K562 (cell line): Measurements from ENCODE around the gene NES. TPM values are rescaled to one million over a fixed set of nuclear protein-coding genes. Genes with fewer than 3 reads are reported as not detected.

Experiments used
- BRD9 ChIP-seq: fragments of 450-650 bp; IDR thresholded peaks from 2 replicates; pipeline ENCODE4 v1.6.1; 2018; ENCODE audit warnings: low read depth; ENCODE audit not compliant: partially characterized antibody
- BRF1 ChIP-seq: IDR thresholded peaks from 3 replicates; pipeline ENCODE4 v1.6.1; 2011; ENCODE audit warnings: borderline replicate concordance, mild to moderate bottlenecking; ENCODE audit not compliant: insufficient read length; ENCODE audit errors: extremely low read depth
- EGR1 ChIP-seq: fragments of 450-650 bp; conservative IDR thresholded peaks from 2 replicates; pipeline ENCODE4 v1.6.1; 2017; ENCODE audit warnings: mild to moderate bottlenecking
- ELF2 ChIP-seq: fragments of 250-450 bp; sonication (Bioruptor Pico); IDR thresholded peaks from 2 replicates; pipeline ENCODE4 v1.5.0; 2021; ENCODE audit warnings: mild to moderate bottlenecking
- EP300 ChIP-seq: IDR thresholded peaks from 2 replicates; pipeline ENCODE4 v1.6.1; 2012; ENCODE audit warnings: low read length, improper control_type of control experiment
- EZH2 ChIP-seq: IDR thresholded peaks from 2 replicates; pipeline ENCODE4 v1.6.1; 2012; ENCODE audit warnings: low read depth, mild to moderate bottlenecking, inconsistent platforms, low read length, borderline replicate concordance
- HDAC1 ChIP-seq, 2 experiments: fragments of 450-650 bp; IDR thresholded peaks; 2 replicates each; pipeline ENCODE4 v1.6.1; 2016 to 2017; ENCODE audit warnings: inconsistent platforms in 1 of 2, mild to moderate bottlenecking in 1 of 2, moderate library complexity in 1 of 2
- HDAC6 ChIP-seq: IDR thresholded peaks from 2 replicates; pipeline ENCODE4 v1.6.1; 2012; ENCODE audit warnings: low read depth, mild to moderate bottlenecking, control low read depth, inconsistent platforms, low read length, moderate library complexity
- HNRNPLL ChIP-seq: fragments of 200-400 bp; formaldehyde crosslinking; IDR thresholded peaks from 2 replicates; pipeline ENCODE4 v1.6.1; 2017; ENCODE audit warnings: low read length, low read depth, mild to moderate bottlenecking; ENCODE audit not compliant: poor library complexity, severe bottlenecking
- JUN ChIP-seq, 2 experiments: sonication (generic) in 1 of 2; formaldehyde crosslinking in 1 of 2; IDR thresholded peaks; 2 replicates each; pipeline versions ENCODE4 v1.6.1 to v1.8.0; 2012 to 2022; ENCODE audit warnings: borderline replicate concordance in 2 of 2, mild to moderate bottlenecking in 2 of 2, improper control_type of control experiment in 1 of 2, low read depth in 1 of 2, low read length in 1 of 2, missing genetic modification reagents in 1 of 2
- L3MBTL2 ChIP-seq: fragments of 450-650 bp; IDR thresholded peaks from 2 replicates; pipeline ENCODE4 v1.6.1; 2016; ENCODE audit warnings: mild to moderate bottlenecking, moderate library complexity
- MYBL2 ChIP-seq, 2 experiments: fragments of 450-650 bp in 1 of 2; sonication (generic) in 1 of 2; formaldehyde crosslinking in 1 of 2; IDR thresholded peaks; 2 replicates each; pipeline versions ENCODE4 v1.6.1 to v1.8.1; 2017 to 2022; ENCODE audit warnings: borderline replicate concordance in 1 of 2, inconsistent platforms in 1 of 2, low read depth in 1 of 2, mild to moderate bottlenecking in 1 of 2, missing genetic modification reagents in 1 of 2, moderate library complexity in 1 of 2
- NCOA6 ChIP-seq: fragments of 450-650 bp; IDR thresholded peaks from 2 replicates; pipeline ENCODE4 v1.6.1; 2017; ENCODE audit warnings: mild to moderate bottlenecking
- RAD51 ChIP-seq: fragments of 450-650 bp; IDR thresholded peaks from 2 replicates; pipeline ENCODE4 v1.7.1; 2016; ENCODE audit warnings: low read depth, mild to moderate bottlenecking, borderline replicate concordance
- RB1 ChIP-seq: fragments of 450-650 bp; IDR thresholded peaks from 2 replicates; pipeline ENCODE4 v1.6.1; 2017; ENCODE audit warnings: low read depth, mild to moderate bottlenecking
- TAL1 ChIP-seq: fragments of 450-650 bp; IDR thresholded peaks from 2 replicates; pipeline ENCODE4 v1.6.1; 2016; ENCODE audit warnings: mild to moderate bottlenecking
- ZNF133 ChIP-seq: fragments of 250-450 bp; sonication (Bioruptor Pico); IDR thresholded peaks from 2 replicates; pipeline ENCODE4 v1.4.0; 2020; ENCODE audit warnings: mild to moderate bottlenecking
- ZNF764 ChIP-seq: fragments of 250-450 bp; sonication (Bioruptor Pico); IDR thresholded peaks from 2 replicates; pipeline ENCODE4 v1.4.0; 2020; ENCODE audit warnings: low read depth, mild to moderate bottlenecking, moderate library complexity
- ZNF79 ChIP-seq: fragments of 250-450 bp; sonication (Bioruptor Pico); IDR thresholded peaks from 2 replicates; pipeline ENCODE4 v1.4.0; 2020; ENCODE audit warnings: low read depth, mild to moderate bottlenecking, moderate library complexity
- polyA plus RNA-seq, 8 experiments: library from polyadenylated mRNA; depleted of rRNA in 4 of 8; stranded (reverse) in 5 of 8; unstranded in 3 of 8; fragments of >200 nt; fragmentation: Nextera tagmentation in 2 of 8; fragmentation: Illumina TruSeq in 1 of 8; extraction: Ambion mirVana in 2 of 8; extraction: Trizol in 1 of 8; gene quantifications; 2 replicates each; pipeline versions ENCODE4 v1.2.1 to v1.2.3, GENCODE V29; 2011 to 2014; ENCODE audit warnings: inconsistent platforms in 1 of 8, missing spikeins in 1 of 8
- total RNA-seq, 7 experiments: library from RNA; depleted of rRNA in 6 of 7; stranded (reverse); fragments of >200 nt in 6 of 7; fragmentation: Illumina TruSeq in 2 of 7; extraction: Trizol in 2 of 7; gene quantifications; 2 replicates each; pipeline versions ENCODE4 v1.2.1 to v1.2.3, GENCODE V29; 2011 to 2021; ENCODE audit warnings: low replicate concordance in 1 of 7
- TF ChIP-seq, protein P1 (sequence below): fragments of 250-450 bp; sonication (Bioruptor Pico); IDR thresholded peaks from 2 replicates; pipeline ENCODE4 v1.8.0; 2021; ENCODE audit warnings: mild to moderate bottlenecking, moderate library complexity
- TF ChIP-seq, protein P2 (sequence below): conservative IDR thresholded peaks from 2 replicates; pipeline ENCODE4 v1.6.1; 2011; ENCODE audit warnings: low read depth, mild to moderate bottlenecking, low read length; ENCODE audit not compliant: control insufficient read depth
- TF ChIP-seq, protein P3 (sequence below): fragments of 200-400 bp; formaldehyde crosslinking; IDR thresholded peaks from 2 replicates; pipeline ENCODE4 v1.6.1; 2017; ENCODE audit warnings: mild to moderate bottlenecking, low read depth, low read length, moderate library complexity

The NES gene
- total and polyA plus RNA-seq, 9 of the 15 experiments (the other 6 are each of a cell fraction or from before 2014, with no cell fraction given), result 0.10 to 8.6 (median 4.2) TPM

DNA sequence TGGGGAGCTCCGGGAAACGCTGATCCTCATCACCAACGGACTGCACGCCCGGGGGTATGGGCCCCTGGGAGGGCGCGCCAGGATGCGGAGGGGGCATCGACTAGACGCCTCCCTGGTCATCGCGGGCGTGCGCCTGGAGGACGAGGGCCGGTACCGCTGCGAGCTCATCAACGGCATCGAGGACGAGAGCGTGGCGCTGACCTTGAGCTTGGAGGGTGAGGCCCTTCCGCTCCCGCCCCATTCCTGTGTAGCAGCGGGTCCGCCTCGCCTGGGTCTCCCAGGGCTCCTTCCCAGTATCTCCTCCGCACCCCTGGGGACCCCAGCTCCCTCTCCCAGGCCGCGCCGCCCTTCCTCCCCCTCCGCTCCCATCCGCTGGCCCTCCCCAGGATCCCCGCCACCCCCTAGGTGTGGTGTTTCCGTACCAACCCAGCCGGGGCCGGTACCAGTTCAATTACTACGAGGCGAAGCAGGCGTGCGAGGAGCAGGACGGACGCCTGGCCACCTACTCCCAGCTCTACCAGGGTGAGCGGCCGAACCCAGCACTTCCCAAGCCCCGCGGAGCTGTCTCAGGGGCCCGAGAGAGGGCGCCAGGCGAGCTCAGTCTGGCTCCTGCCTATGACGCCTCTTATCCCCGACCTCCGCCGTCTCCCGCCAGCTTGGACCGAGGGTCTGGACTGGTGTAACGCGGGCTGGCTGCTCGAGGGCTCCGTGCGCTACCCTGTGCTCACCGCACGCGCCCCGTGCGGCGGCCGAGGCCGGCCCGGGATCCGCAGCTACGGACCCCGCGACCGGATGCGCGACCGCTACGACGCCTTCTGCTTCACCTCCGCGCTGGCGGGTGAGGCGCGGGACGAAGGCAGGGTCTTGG is 53.0 kb downstream of the NES start (continued):
- TF ChIP-seq, protein P1, sequence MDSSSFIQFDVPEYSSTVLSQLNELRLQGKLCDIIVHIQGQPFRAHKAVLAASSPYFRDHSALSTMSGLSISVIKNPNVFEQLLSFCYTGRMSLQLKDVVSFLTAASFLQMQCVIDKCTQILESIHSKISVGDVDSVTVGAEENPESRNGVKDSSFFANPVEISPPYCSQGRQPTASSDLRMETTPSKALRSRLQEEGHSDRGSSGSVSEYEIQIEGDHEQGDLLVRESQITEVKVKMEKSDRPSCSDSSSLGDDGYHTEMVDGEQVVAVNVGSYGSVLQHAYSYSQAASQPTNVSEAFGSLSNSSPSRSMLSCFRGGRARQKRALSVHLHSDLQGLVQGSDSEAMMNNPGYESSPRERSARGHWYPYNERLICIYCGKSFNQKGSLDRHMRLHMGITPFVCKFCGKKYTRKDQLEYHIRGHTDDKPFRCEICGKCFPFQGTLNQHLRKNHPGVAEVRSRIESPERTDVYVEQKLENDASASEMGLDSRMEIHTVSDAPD (CRISPR knock-in tag), result no peak
- no peak for TF ChIP-seq ZNF764 (CRISPR knock-in tag)
- no peak for TF ChIP-seq BRD9
- TF ChIP-seq TAL1, result no peak
- TF ChIP-seq ZNF133 (CRISPR knock-in tag), result no peak
- TF ChIP-seq ELF2 (CRISPR knock-in tag), result no peak
- TF ChIP-seq, protein P2, sequence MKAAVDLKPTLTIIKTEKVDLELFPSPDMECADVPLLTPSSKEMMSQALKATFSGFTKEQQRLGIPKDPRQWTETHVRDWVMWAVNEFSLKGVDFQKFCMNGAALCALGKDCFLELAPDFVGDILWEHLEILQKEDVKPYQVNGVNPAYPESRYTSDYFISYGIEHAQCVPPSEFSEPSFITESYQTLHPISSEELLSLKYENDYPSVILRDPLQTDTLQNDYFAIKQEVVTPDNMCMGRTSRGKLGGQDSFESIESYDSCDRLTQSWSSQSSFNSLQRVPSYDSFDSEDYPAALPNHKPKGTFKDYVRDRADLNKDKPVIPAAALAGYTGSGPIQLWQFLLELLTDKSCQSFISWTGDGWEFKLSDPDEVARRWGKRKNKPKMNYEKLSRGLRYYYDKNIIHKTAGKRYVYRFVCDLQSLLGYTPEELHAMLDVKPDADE, result peak; percentile 49; the same call in 1 of the 2 replicates
- no peak for TF ChIP-seq EP300
- no peak for TF ChIP-seq NCOA6
- no peak for TF ChIP-seq ZNF79 (CRISPR knock-in tag)
- TF ChIP-seq HNRNPLL, result no peak
- peak; percentile 22; the same call in 1 of the 2 replicates for TF ChIP-seq JUN (IDR thresholded peaks at IDR 0.05; ENCODE audit: borderline replicate concordance, low read depth, low read length)
- TF ChIP-seq JUN (CRISPR knock-in tag; IDR thresholded peaks at IDR 0.05; ENCODE audit: borderline replicate concordance), result no peak
- no peak for TF ChIP-seq RAD51
- TF ChIP-seq, protein P3, sequence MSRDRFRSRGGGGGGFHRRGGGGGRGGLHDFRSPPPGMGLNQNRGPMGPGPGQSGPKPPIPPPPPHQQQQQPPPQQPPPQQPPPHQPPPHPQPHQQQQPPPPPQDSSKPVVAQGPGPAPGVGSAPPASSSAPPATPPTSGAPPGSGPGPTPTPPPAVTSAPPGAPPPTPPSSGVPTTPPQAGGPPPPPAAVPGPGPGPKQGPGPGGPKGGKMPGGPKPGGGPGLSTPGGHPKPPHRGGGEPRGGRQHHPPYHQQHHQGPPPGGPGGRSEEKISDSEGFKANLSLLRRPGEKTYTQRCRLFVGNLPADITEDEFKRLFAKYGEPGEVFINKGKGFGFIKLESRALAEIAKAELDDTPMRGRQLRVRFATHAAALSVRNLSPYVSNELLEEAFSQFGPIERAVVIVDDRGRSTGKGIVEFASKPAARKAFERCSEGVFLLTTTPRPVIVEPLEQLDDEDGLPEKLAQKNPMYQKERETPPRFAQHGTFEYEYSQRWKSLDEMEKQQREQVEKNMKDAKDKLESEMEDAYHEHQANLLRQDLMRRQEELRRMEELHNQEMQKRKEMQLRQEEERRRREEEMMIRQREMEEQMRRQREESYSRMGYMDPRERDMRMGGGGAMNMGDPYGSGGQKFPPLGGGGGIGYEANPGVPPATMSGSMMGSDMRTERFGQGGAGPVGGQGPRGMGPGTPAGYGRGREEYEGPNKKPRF, result no peak
- TF ChIP-seq EZH2, result no peak
- no peak for TF ChIP-seq MYBL2 (IDR thresholded peaks at IDR 0.05; ENCODE audit: low read depth)
- no peak for TF ChIP-seq MYBL2 (CRISPR knock-in tag; IDR thresholded peaks at IDR 0.05; ENCODE audit: borderline replicate concordance)
- peak; percentile 96 for TF ChIP-seq L3MBTL2
- no peak for TF ChIP-seq EGR1
- peak; percentile 69 for TF ChIP-seq RB1
- TF ChIP-seq BRF1, result no peak
- TF ChIP-seq HDAC1 (IDR thresholded peaks at IDR 0.05), result peak in 1 of 2 experiments; percentile 13; a peak in 2 of 4 replicates
- TF ChIP-seq HDAC6, result no peak
